ENCODE results near the gene BICC1.

DNA sequence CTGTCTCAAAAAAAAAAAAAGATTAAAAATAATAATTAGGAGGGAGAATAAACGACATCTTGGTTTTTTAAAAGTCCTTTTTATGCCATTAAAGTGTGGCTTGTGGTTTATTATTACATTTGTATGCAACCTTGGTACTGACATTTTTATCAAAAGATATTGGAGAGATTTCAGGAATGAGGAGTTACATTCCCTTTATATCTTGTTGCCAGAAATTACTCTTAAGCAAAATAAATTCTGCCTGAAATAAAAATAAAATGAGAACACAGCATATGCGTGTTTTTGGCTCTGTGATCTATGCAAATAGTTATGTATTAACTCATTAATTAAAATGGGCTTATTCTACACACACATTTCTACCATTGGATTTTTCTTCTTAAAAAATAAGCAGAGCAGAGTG is 202.4 kb downstream of the BICC1 start:
- TF ChIP-seq, protein P1, sequence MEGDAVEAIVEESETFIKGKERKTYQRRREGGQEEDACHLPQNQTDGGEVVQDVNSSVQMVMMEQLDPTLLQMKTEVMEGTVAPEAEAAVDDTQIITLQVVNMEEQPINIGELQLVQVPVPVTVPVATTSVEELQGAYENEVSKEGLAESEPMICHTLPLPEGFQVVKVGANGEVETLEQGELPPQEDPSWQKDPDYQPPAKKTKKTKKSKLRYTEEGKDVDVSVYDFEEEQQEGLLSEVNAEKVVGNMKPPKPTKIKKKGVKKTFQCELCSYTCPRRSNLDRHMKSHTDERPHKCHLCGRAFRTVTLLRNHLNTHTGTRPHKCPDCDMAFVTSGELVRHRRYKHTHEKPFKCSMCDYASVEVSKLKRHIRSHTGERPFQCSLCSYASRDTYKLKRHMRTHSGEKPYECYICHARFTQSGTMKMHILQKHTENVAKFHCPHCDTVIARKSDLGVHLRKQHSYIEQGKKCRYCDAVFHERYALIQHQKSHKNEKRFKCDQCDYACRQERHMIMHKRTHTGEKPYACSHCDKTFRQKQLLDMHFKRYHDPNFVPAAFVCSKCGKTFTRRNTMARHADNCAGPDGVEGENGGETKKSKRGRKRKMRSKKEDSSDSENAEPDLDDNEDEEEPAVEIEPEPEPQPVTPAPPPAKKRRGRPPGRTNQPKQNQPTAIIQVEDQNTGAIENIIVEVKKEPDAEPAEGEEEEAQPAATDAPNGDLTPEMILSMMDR (IDR thresholded peaks at IDR 0.05), result no peak
- no peak for TF ChIP-seq POLR2A (IDR thresholded peaks at IDR 0.05)
